Measurements from ENCODE around the gene RAD51B.

DNA sequence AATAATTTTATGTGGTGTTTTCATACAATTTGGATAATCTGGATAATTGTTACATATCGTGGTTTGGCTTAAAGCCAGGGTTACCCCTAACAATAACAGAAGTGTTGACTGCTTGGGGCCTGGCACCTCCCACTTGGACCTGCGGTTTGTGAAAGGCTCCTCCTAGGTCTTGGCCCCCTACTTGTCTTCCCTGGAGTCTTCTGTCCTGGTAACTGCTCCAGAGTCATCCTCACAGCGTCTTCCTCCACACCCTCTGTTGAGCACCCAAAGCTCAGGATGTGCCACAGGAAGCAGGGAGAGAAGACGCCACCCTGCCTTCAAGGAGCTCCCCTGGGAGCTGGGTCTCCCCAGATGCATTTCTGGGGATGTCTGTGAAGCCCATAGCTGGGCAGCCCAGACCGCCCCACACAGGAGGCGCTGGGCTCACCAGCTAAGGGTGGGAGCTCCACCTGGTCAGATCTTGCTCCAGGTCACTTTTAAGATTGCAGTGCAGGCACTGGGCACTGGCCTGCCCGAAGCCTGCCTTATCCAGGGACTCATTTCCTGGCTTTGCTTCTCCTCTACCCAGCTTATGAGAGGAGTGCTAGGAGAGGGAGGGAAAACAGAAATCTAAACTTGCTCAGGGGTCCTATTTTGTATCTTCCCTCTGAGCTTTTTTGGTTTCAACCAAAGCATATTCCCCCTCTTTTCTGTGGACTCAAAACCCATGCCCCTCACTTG lies 875.1 kb downstream of the RAD51B start:
- TF ChIP-seq SUZ12 (IDR thresholded peaks at IDR 0.05; ENCODE audit: extremely low read depth, insufficient read depth, insufficient read length): no peak
- no peak for TF ChIP-seq YY1 (IDR thresholded peaks at IDR 0.05; ENCODE audit: insufficient read depth, insufficient read length)
- no peak for TF ChIP-seq ZNF274 (IDR thresholded peaks at IDR 0.05; ENCODE audit: low read depth, low read length)
